ENCODE data around the gene PHYH.
"Not testable (repeated sequence)": the region's sequence is repeated elsewhere in the genome, so short reads cannot be mapped to it uniquely, and the experiment has no call there.

DNA sequence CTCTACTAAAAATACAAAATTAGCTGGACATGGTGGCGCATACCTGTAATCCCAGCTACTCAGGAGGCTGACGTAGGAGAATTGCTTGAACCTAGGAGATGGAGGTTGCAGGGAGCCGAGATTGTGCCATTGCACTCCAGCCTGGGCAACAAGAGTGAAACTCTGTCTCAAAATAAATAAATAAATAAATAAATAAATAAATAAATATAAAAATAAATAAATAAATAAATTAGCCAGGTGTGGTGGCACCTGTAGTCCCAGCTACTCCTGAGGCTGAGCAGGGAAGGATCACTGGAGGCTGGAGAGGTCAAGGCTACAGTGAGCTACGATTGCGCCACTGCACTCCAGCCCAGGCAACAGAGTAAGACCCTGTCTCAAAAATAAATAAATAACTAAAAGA lies 57.6 kb downstream of the PHYH start:
- TF ChIP-seq, protein P1, sequence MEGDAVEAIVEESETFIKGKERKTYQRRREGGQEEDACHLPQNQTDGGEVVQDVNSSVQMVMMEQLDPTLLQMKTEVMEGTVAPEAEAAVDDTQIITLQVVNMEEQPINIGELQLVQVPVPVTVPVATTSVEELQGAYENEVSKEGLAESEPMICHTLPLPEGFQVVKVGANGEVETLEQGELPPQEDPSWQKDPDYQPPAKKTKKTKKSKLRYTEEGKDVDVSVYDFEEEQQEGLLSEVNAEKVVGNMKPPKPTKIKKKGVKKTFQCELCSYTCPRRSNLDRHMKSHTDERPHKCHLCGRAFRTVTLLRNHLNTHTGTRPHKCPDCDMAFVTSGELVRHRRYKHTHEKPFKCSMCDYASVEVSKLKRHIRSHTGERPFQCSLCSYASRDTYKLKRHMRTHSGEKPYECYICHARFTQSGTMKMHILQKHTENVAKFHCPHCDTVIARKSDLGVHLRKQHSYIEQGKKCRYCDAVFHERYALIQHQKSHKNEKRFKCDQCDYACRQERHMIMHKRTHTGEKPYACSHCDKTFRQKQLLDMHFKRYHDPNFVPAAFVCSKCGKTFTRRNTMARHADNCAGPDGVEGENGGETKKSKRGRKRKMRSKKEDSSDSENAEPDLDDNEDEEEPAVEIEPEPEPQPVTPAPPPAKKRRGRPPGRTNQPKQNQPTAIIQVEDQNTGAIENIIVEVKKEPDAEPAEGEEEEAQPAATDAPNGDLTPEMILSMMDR (IDR thresholded peaks at IDR 0.05; ENCODE audit: low read depth, low read length) = not testable (repeated sequence)
- not testable (repeated sequence) for TF ChIP-seq EZH2phosphoT487 (IDR thresholded peaks at IDR 0.05; ENCODE audit: low read depth)
